Activated CD4-positive, alpha-beta T cell treated with anti-CD3 and anti-CD28 coated beads, Interleukin-2, amount 50 U/mL, for 1 hour (primary cell): Measurements from ENCODE around the gene GPR39.

Experiments
- DNase-seq: peaks from one replicate; pipeline ENCODE4 v3.0.0-alpha.2; 2020

The GPR39 gene

GRCh38 chr2:132607426-132608090, 191.0 kb downstream of the GPR39 start:
- DNase-seq = no peak

GRCh38 chr2:132608311-132608710, 191.7 kb downstream of the GPR39 start:
- no peak for DNase-seq

- no peak for DNase-seq
These were observed 192.7 kb downstream of the GPR39 start for GRCh38 chr2:132609101-132609890.

GRCh38 chr2:132611719-132612118, 195.1 kb downstream of the GPR39 start:
- no peak for DNase-seq

- DNase-seq = no peak
These were observed 198.9 kb downstream of the GPR39 start for GRCh38 chr2:132615329-132616085.

- DNase-seq = no peak
These were observed 201.4 kb downstream of the GPR39 start for GRCh38 chr2:132617989-132618388.

GRCh38 chr2:132618734-132619133, 202.1 kb downstream of the GPR39 start:
- no peak for DNase-seq

GRCh38 chr2:132620115-132620514, 203.5 kb downstream of the GPR39 start:
- DNase-seq = no peak

- no peak for DNase-seq
These were observed 204.7 kb downstream of the GPR39 start for GRCh38 chr2:132621131-132621875.

GRCh38 chr2:132623096-132623839, 206.7 kb downstream of the GPR39 start:
- DNase-seq = no peak

- DNase-seq = no peak
These were observed 210.9 kb downstream of the GPR39 start for GRCh38 chr2:132627536-132627935.

GRCh38 chr2:132632000-132632649, 215.5 kb downstream of the GPR39 start:
- no peak for DNase-seq

- DNase-seq = no peak
These were observed 217.0 kb downstream of the GPR39 start for GRCh38 chr2:132633635-132634034.

GRCh38 chr2:132636346-132636745, 219.7 kb downstream of the GPR39 start:
- DNase-seq = no peak

- DNase-seq = no peak
These were observed 221.9 kb downstream of the GPR39 start for GRCh38 chr2:132638313-132639040.

GRCh38 chr2:132640116-132640515, 223.5 kb downstream of the GPR39 start:
- DNase-seq = no peak

- no peak for DNase-seq
These were observed 225.2 kb downstream of the GPR39 start for GRCh38 chr2:132641819-132642218.

- DNase-seq = no peak
These were observed 225.8 kb downstream of the GPR39 start for GRCh38 chr2:132642415-132642814.

- DNase-seq = no peak
These were observed 228.6 kb downstream of the GPR39 start for GRCh38 chr2:132645176-132645575.

GRCh38 chr2:132645722-132646539, 229.3 kb downstream of the GPR39 start:
- no peak for DNase-seq
